Thyroid gland (tissue), 4 donors: Measurements from ENCODE around the gene LAMTOR4. TPM values are rescaled to one million over a fixed set of nuclear protein-coding genes. Genes with fewer than 3 reads are reported as not detected.

Experiments
- DNase-seq, 2 donors: peaks; one replicate each; pipeline ENCODE4 v3.0.0-alpha.2; 2019
- H3K27ac ChIP-seq, 3 donors: fragments of 200-600 bp; sonication (generic); 1 replicate in 2 of 3; 2 replicates in 1 of 3; pipeline ENCODE4 v1.5.1; 2016 to 2019; ENCODE audit warnings: mild to moderate bottlenecking in 1 of 3, moderate library complexity in 1 of 3
- H3K27me3 ChIP-seq: fragments of 200-600 bp; sonication (generic); one replicate; pipeline ENCODE4 v1.5.1; 2019
- H3K36me3 ChIP-seq, 2 donors: fragments of 200-600 bp; sonication (generic); one replicate each; pipeline ENCODE4 v1.5.1; 2016 to 2019
- H3K4me1 ChIP-seq, 2 donors: fragments of 200-600 bp; sonication (generic); one replicate each; pipeline ENCODE4 v1.5.1; 2017 to 2019
- H3K4me3 ChIP-seq, 3 donors: fragments of 200-600 bp; sonication (generic); replicated peaks in 1 of 3; 1 replicate in 2 of 3; 2 replicates in 1 of 3; pipeline ENCODE4 v1.5.1; 2016; ENCODE audit warnings: mild to moderate bottlenecking in 1 of 3
- H3K9me3 ChIP-seq: fragments of 200-600 bp; sonication (generic); one replicate; pipeline ENCODE4 v1.5.1; 2017
- POLR2A ChIP-seq, 2 donors: fragments of 450-650 bp; IDR thresholded peaks; one replicate each; pipeline ENCODE4 v1.6.1; 2017; ENCODE audit warnings: antibody characterized with exemption in 2 of 2, mild to moderate bottlenecking in 2 of 2, moderate library complexity in 1 of 2
- WGBS, 2 donors: methylation state at CpG; one replicate each; pipeline ENCODE4 v1.1.5; 2017; 5-methylcytosine and 5-hydroxymethylcytosine counted together
- intact Hi-C: fragments of 100-400 bp; cut with DNase I; formaldehyde crosslinking; loops from one replicate; pipeline ENCODE4 v1.15.1; 2023
- total RNA-seq, 4 donors: library from RNA; depleted of rRNA; stranded (reverse); fragments of >200 nt; gene quantifications; one replicate each; pipeline ENCODE4 v1.2.3, GENCODE V29; 2016
- TF ChIP-seq, protein P1 (sequence below), 6 experiments: fragments of 200-600 bp in 3 of 6; fragments of 450-650 bp in 3 of 6; sonication (generic) in 3 of 6; IDR thresholded peaks; one replicate each; pipeline ENCODE4 v1.5.1; 2016 to 2019; ENCODE audit warnings: antibody characterized with exemption in 6 of 6, mild to moderate bottlenecking in 2 of 6, inconsistent platforms in 1 of 6, moderate library complexity in 1 of 6

The LAMTOR4 gene
- total RNA-seq, 4 donors from 2014 or later, result 69.7 to 264 (median 204) TPM

DNA sequence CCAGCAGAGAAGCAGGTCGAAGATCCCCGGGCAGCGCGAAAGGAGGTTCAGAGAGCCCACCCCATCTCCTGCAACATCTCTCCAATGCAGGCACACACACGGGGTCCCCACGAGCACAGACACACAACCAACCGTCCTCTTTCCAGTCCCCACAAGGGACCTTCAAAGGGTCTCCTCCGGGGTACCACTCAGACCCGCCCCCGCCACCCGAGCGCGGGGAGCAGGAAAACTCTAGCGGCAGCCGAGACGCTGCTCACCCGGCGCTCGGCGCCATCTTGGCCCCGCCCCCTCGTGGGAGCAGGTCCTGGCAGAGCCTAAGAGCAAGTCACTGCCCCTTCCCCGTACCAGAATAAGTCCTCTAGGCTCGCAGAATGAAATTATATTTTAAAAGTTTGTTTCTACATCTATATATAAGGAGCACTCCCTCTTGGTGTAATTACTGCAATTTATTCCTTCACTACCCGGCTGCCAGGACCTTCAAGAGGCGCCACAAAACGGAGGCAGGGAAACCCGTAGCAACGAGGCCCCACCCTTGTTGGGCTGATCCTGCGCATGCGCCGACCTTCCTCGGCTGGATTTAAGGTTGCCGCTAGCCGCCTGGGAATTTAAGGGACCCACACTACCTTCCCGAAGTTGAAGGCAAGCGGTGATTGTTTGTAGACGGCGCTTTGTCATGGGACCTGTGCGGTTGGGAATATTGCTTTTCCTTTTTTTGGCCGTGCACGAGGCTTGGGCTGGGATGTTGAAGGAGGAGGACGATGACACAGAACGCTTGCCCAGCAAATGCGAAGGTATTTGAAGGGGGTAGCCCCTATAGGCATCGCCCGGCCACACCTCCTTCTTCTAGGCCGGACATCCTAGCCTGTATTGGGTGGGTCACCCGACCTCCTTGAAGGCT is 29.4 kb upstream of the LAMTOR4 start, which contains the start of the genes CNPY4 and TAF6:
CNPY4 (plus strand) TSS at position 563 of the 898 bp plus-strand sequence; CDS start at position 674, 111 bp downstream.
TAF6 (minus strand) TSS at position 287 of the 898 bp plus-strand sequence. CDS start 5,149 bp downstream, outside the sequence.
- DNase-seq, result peak; percentile 94 to 97
- Histone ChIP-seq H3K4me3 (peak within 1 kb of the TSS; percentile 40 to 85 (median 77)), H3K27me3 (no peaks in the 10 kb centered on the region), H3K27ac (peak within 1 kb of the TSS; percentile 64 to 96 (median 81)), H3K36me3 (no peaks in the 10 kb centered on the region), H3K4me1 (peaks cover 7 to 12% of the 10 kb centered on the region in 2 donors), H3K9me3 (no peaks in the 10 kb centered on the region)
- 1% methylated on average over 21 to 49 of the region's 49 CpGs for WGBS, 2 donors
- intact Hi-C loops, result no loop called here
- TF ChIP-seq, protein P1, sequence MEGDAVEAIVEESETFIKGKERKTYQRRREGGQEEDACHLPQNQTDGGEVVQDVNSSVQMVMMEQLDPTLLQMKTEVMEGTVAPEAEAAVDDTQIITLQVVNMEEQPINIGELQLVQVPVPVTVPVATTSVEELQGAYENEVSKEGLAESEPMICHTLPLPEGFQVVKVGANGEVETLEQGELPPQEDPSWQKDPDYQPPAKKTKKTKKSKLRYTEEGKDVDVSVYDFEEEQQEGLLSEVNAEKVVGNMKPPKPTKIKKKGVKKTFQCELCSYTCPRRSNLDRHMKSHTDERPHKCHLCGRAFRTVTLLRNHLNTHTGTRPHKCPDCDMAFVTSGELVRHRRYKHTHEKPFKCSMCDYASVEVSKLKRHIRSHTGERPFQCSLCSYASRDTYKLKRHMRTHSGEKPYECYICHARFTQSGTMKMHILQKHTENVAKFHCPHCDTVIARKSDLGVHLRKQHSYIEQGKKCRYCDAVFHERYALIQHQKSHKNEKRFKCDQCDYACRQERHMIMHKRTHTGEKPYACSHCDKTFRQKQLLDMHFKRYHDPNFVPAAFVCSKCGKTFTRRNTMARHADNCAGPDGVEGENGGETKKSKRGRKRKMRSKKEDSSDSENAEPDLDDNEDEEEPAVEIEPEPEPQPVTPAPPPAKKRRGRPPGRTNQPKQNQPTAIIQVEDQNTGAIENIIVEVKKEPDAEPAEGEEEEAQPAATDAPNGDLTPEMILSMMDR (IDR thresholded peaks at IDR 0.05), result peak in 2 of 6 experiments; percentile 6 to 28
- TF ChIP-seq POLR2A (IDR thresholded peaks at IDR 0.05), result peak; percentile 38 to 74

DNA sequence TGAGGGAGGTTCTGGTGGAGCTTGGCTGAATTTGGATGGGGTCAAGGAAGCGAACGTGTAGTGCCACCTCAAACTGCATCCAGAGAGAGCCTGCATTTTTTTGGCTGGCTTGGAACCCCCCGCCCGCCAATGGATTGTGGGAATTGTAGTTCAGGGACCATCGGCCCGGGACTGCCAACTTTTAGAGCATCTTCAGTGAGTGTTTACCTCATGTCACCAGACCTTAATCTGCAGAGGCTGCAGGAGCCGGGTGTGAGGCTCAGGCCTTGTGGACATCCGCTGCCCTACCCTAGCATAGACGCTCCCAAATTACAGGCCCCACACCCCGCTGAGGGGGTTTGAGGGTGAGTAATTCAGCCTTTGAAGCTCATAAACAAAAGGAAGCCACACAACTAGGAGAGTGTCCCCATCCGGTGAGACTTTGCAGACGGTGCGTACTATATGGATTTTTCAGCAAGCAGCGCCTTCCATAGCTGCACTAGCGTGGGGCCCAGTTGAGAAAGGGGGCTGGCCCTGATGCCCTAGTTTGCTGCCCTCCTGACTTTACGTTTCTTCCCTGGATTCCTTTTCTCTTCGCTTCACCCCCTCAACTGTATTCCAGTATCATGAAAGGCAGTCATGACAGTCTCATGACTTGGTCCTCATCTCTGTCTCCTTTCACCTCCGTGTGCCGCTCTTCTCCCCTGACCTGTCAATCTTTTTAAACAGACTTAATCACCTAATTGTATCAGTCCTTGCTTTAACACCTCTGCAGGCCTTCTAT is 28.6 kb upstream of the LAMTOR4 start:
- Histone ChIP-seq H3K36me3 (no peaks in the 10 kb centered on the region), H3K9me3 (no peaks in the 10 kb centered on the region), H3K4me3 (peak overlapping the region; percentile 27 to 85 (median 40)), H3K27ac (peak overlapping the region in 2 of 3 donors; percentile 81 to 96), H3K27me3 (no peaks in the 10 kb centered on the region), H3K4me1 (peaks cover 7 to 13% of the 10 kb centered on the region in 2 donors)
- DNase-seq, result peak; percentile 50 to 52
- intact Hi-C loops, result no loop called here
- 26 to 36% methylated on average over 12 to 16 of the region's 19 CpGs for WGBS, 2 donors
- TF ChIP-seq POLR2A (IDR thresholded peaks at IDR 0.05), result no peak
- TF ChIP-seq, protein P1 (IDR thresholded peaks at IDR 0.05), result no peak

DNA sequence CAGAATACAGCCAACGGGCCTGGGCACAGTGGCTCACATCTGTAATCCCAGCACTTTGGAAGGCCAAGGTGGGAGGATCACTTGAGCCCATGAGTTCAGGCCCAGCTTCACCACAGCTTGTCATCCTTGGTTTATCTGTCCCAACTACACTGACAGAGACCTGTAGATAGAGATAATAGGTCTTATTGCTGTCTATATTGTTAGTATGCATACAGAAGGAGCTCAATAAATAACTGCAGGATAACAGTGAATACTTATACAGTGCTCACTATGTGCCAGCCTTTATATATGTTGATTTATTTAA is 28.0 kb upstream of the LAMTOR4 start:
- no peak for DNase-seq
- WGBS, 2 donors, result 31 to 53% methylated on average over 1 of the region's 1 CpG
- peak overlapping the region in 1 of 3 donors; percentile 96 for H3K27ac ChIP-seq
- no peak for TF ChIP-seq POLR2A (IDR thresholded peaks at IDR 0.05)
- TF ChIP-seq, protein P1 (IDR thresholded peaks at IDR 0.05), result no peak
- H3K36me3 ChIP-seq, result no peaks in the 10 kb centered on the region
- peaks cover 7 to 19% of the 10 kb centered on the region in 2 donors for H3K4me1 ChIP-seq
- H3K27me3 ChIP-seq, result no peaks in the 10 kb centered on the region
- no peak overlapping the region for H3K4me3 ChIP-seq
- H3K9me3 ChIP-seq, result no peaks in the 10 kb centered on the region
- intact Hi-C loops, result no loop called here

DNA sequence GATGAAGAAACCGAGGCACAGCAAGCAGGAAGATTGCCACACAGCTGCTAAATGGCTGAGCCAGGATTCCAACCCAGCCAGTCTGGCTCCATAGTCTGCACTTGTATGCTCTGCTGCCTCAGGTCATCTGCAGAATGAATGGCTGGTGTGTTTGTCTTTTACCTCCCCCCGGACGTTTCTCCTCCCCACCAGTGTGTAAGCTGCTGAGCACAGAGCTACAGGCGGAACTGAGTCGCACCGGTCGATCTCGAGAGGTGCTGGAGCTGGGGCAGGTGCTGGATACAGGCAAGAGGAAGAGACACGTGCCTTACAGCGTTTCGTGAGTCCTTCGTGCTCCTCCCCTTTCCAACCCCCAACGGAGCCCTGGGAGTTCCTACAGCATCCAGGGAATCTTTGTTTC is 26.7 kb upstream of the LAMTOR4 start:
- Histone ChIP-seq H3K36me3 (no peaks in the 10 kb centered on the region), H3K4me3 (no peak overlapping the region), H3K27me3 (no peaks in the 10 kb centered on the region), H3K27ac (no peak overlapping the region), H3K4me1 (peaks cover 13 to 24% of the 10 kb centered on the region in 2 donors), H3K9me3 (no peaks in the 10 kb centered on the region)
- WGBS, 2 donors, result 61 to 64% methylated on average over 13 of the region's 13 CpGs
- TF ChIP-seq, protein P1 (IDR thresholded peaks at IDR 0.05), result no peak
- no peak for TF ChIP-seq POLR2A (IDR thresholded peaks at IDR 0.05)
- intact Hi-C loops, result no loop called here
- peak; percentile 19 to 20 for DNase-seq
